Keratinocyte (primary cell): Measurements from ENCODE around the gene CKLF. TPM values are rescaled to one million over a fixed set of nuclear protein-coding genes. Genes with fewer than 3 reads are reported as not detected.
"Not testable (repeated sequence)": the region's sequence is repeated elsewhere in the genome, so short reads cannot be mapped to it uniquely, and the experiment has no call there.

Source experiments
- DNase-seq: peaks from one replicate; pipeline ENCODE4 v3.0.0-alpha.2; 2011; ENCODE audit warnings: low read depth, missing footprints, low spot score
- FAIRE-seq: peaks from 2 replicates; lab custom pipeline; 2011; peaks lifted over from hg19 to GRCh38; lab: Jason Lieb, UNC
- H2AFZ ChIP-seq: 2 replicates; pipeline ENCODE4 v1.6.0; 2012; ENCODE audit warnings: low read length, control low read depth, inconsistent platforms; ENCODE audit not compliant: control insufficient read depth
- H3K27ac ChIP-seq: 2 replicates; pipeline ENCODE4 v1.5.1; 2011; ENCODE audit warnings: low read length; ENCODE audit not compliant: control insufficient read depth, insufficient read depth
- H3K27me3 ChIP-seq: 3 replicates; pipeline ENCODE4 v1.6.0; 2011; ENCODE audit warnings: low read length; ENCODE audit not compliant: control insufficient read depth, insufficient read depth; ENCODE audit errors: extremely low read depth
- H3K36me3 ChIP-seq, 2 experiments: 2 replicates in 1 of 2; 3 replicates in 1 of 2; pipeline ENCODE4 v1.5.1; 2011; ENCODE audit warnings: low read length in 2 of 2, mild to moderate bottlenecking in 1 of 2; ENCODE audit not compliant: control insufficient read depth in 2 of 2, insufficient read depth in 2 of 2; ENCODE audit errors: extremely low read depth in 1 of 2
- H3K4me1 ChIP-seq: 3 replicates; pipeline ENCODE4 v1.5.1; 2011; ENCODE audit warnings: low read length; ENCODE audit not compliant: control insufficient read depth, insufficient read depth; ENCODE audit errors: extremely low read depth
- H3K4me2 ChIP-seq: 3 replicates; pipeline ENCODE4 v1.6.0; 2011; ENCODE audit warnings: low read depth, low read length; ENCODE audit not compliant: control insufficient read depth, insufficient read depth; ENCODE audit errors: extremely low read depth
- H3K4me3 ChIP-seq, 3 experiments: fragments of 200-600 bp in 1 of 3; sonication (generic) in 1 of 3; 2 replicates in 2 of 3; 3 replicates in 1 of 3; pipeline ENCODE4 v1.5.1; 2011 to 2016; ENCODE audit warnings: low read length in 3 of 3, mild to moderate bottlenecking in 3 of 3, control low read depth in 2 of 3, inconsistent platforms in 1 of 3, low read depth in 1 of 3, mixed read lengths in 1 of 3, mixed run types in 1 of 3, moderate library complexity in 1 of 3; ENCODE audit not compliant: control insufficient read depth in 2 of 3, insufficient read depth in 2 of 3; ENCODE audit errors: extremely low read depth in 1 of 3
- H3K79me2 ChIP-seq: 2 replicates; pipeline ENCODE4 v1.6.0; 2012; ENCODE audit warnings: low read length; ENCODE audit not compliant: control insufficient read depth, insufficient read depth
- H3K9ac ChIP-seq: 3 replicates; pipeline ENCODE4 v1.6.0; 2011; ENCODE audit warnings: low read length; ENCODE audit not compliant: control insufficient read depth, insufficient read depth; ENCODE audit errors: extremely low read depth
- H3K9me1 ChIP-seq: 3 replicates; pipeline ENCODE4 v1.6.0; 2011; ENCODE audit warnings: low read length; ENCODE audit not compliant: control insufficient read depth, insufficient read depth; ENCODE audit errors: extremely low read depth
- H3K9me3 ChIP-seq: 2 replicates; pipeline ENCODE4 v1.5.1; 2012; ENCODE audit warnings: low read depth, low read length; ENCODE audit not compliant: control insufficient read depth
- H4K20me1 ChIP-seq: 3 replicates; pipeline ENCODE4 v1.6.0; 2011; ENCODE audit warnings: low read length; ENCODE audit not compliant: control insufficient read depth, insufficient read depth; ENCODE audit errors: extremely low read depth
- CTCF ChIP-seq, 3 experiments: IDR thresholded peaks in 1 of 3; conservative IDR thresholded peaks in 1 of 3; optimal IDR thresholded peaks in 1 of 3; 2 replicates in 2 of 3; 3 replicates in 1 of 3; pipeline versions ENCODE3 to v1.5.1; 2011; ENCODE audit warnings: low read length in 3 of 3, mild to moderate bottlenecking in 3 of 3, moderate library complexity in 2 of 3, control low read depth in 1 of 3, inconsistent platforms in 1 of 3; ENCODE audit not compliant: insufficient read depth in 2 of 3; ENCODE audit errors: extremely low read depth in 1 of 3
- EZH2 ChIP-seq: IDR thresholded peaks from one replicate; pipeline ENCODE4 v1.6.1; 2012; ENCODE audit warnings: inconsistent platforms, mild to moderate bottlenecking, low read length, moderate library complexity
- dilution Hi-C: fragments of 300-500 bp; cut with MboI; formaldehyde crosslinking; loops from one replicate; pipeline ENCODE4 v1.7.0; 2020; ENCODE audit warnings: low sequenced_read_pairs; ENCODE audit not compliant: extremely low pct_ligation_motif_present
- polyA plus RNA-seq, 5 experiments: library from polyadenylated mRNA; depleted of rRNA in 3 of 5; stranded (reverse) in 3 of 5; stranded (forward) in 1 of 5; unstranded in 1 of 5; fragments of >200 nt; gene quantifications; 1 replicate in 1 of 5; 2 replicates in 3 of 5; 3 replicates in 1 of 5; pipeline versions ENCODE4 v1.2.1 to v1.2.3, GENCODE V29; 2011 to 2012; ENCODE audit warnings: missing spikeins in 2 of 5, low read depth in 1 of 5, low replicate concordance in 1 of 5

CKLF gene
- polyA plus RNA-seq, 1 donor (not counting 4 experiments of a cell fraction or from before 2014, with no cell fraction given), result 38.0 TPM

- Histone ChIP-seq H3K4me2 (no peak overlapping the region), H3K4me1 (peaks cover 19% of the 10 kb centered on the region), H3K9me1 (no peaks in the 10 kb centered on the region), H2AFZ (no peak overlapping the region), H4K20me1 (no peaks in the 10 kb centered on the region), H3K27me3 (no peaks in the 10 kb centered on the region), H3K9me3 (no peaks in the 10 kb centered on the region), H3K27ac (no peak overlapping the region), H3K4me3 (no peak overlapping the region), H3K79me2 (peaks cover 6% of the 10 kb centered on the region), H3K36me3 (peaks cover 25% of the 10 kb centered on the region in 2 experiments), H3K9ac (peak overlapping the region; percentile 18)
- no peak for TF ChIP-seq EZH2
- DNase-seq (no peak), FAIRE-seq (no peak)
- dilution Hi-C loops, result no loop called here
These were observed 56.7 kb downstream of the CKLF start for GRCh38 chr16:66609139-66609510.

DNA sequence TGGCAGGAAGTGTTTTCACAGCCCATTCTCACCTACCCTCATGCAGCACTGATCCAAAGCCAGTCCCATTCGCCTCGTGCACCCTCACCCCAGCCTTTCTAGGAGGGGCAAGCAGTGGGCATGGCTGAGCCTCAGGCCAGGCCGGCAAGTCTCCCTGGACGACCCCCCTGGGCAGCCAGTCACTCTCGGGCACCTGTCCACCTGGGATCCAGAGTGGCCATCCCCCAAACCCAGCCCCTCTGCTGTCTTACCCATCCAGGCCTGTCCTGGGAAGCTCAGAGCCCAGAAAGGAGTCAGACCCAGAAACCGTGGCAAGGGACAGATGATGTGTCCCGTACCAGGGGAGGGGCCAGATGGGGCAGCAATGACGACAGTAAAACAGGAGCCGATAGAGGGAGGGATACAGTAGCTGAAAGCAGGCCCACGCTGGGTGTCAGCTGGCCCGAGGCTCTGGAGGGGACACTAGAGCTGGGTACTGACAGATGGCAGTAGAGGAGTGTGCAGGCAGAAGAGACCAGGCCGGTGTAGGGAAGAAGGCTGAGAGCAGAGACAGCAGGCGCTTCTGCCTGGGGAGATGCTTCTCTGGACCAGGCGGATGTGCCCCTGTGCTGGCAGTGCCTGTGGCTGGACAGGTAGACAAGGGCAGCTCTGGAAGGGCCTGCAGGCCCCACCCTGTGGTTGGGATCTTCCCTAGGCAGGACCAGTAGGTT is 57.9 kb downstream of the CKLF start:
- Histone ChIP-seq H3K27ac (no peak overlapping the region), H3K79me2 (peaks cover 6% of the 10 kb centered on the region), H3K36me3 (peaks cover 25 to 28% of the 10 kb centered on the region in 2 experiments), H4K20me1 (no peaks in the 10 kb centered on the region), H3K4me1 (peaks cover 19% of the 10 kb centered on the region), H3K9me3 (no peaks in the 10 kb centered on the region), H3K4me2 (no peak overlapping the region), H3K9ac (no peak overlapping the region), H3K27me3 (no peaks in the 10 kb centered on the region), H3K9me1 (no peaks in the 10 kb centered on the region), H2AFZ (no peak overlapping the region), H3K4me3 (no peak overlapping the region)
- dilution Hi-C loops, result no loop called here
- no peak for FAIRE-seq
- no peak for TF ChIP-seq CTCF (optimal IDR thresholded peaks at IDR 0.05 in 1 of 3, IDR thresholded peaks at IDR 0.05 in 1 of 3, conservative IDR thresholded peaks at IDR 0.05 in 1 of 3; ENCODE audit: extremely low read depth in 1 of 3, insufficient read depth in 2 of 3, low read length in 3 of 3)
- TF ChIP-seq EZH2, result no peak
- no peak for DNase-seq

- H3K9ac ChIP-seq, H3K79me2 ChIP-seq, H3K4me3 ChIP-seq, H2AFZ ChIP-seq, H3K27me3 ChIP-seq, H3K9me1 ChIP-seq, H4K20me1 ChIP-seq, DNase-seq, dilution Hi-C loops, H3K4me1 ChIP-seq, H3K9me3 ChIP-seq, H3K4me2 ChIP-seq, H3K27ac ChIP-seq, FAIRE-seq: not testable (repeated sequence)
- peaks cover 24 to 31% of the 10 kb centered on the region in 2 experiments for H3K36me3 ChIP-seq
These were observed 59.5 kb downstream of the CKLF start for GRCh38 chr16:66611911-66612310.
